Measurements from ENCODE around the gene RPL29. TPM values are rescaled to one million over a fixed set of nuclear protein-coding genes. Genes with fewer than 3 reads are reported as not detected.

The RPL29 gene
- total and polyA plus RNA-seq, 2 of the 13 experiments (the other 11 are each of a cell fraction or from before 2014, with no cell fraction given), result 1,348 to 2,263 TPM

GRCh38 chr3:51959651-51960050 lies 36.0 kb downstream of the RPL29 start (continued):
- no peak for TF ChIP-seq ZNF646 (CRISPR knock-in tag; IDR thresholded peaks at IDR 0.05)
- no peak for TF ChIP-seq AHR (CRISPR knock-in tag; IDR thresholded peaks at IDR 0.05)
- no peak for TF ChIP-seq HINFP (CRISPR knock-in tag; IDR thresholded peaks at IDR 0.05; ENCODE audit: low read depth)
- no peak for TF ChIP-seq DNMT3B (CRISPR knock-in tag; conservative IDR thresholded peaks at IDR 0.05)
- no peak for TF ChIP-seq HOXA9 (CRISPR knock-in tag; IDR thresholded peaks at IDR 0.05; ENCODE audit: borderline replicate concordance)
- no peak for TF ChIP-seq STAT5B (CRISPR knock-in tag; IDR thresholded peaks at IDR 0.05)
- no peak for TF ChIP-seq ELF3 (CRISPR knock-in tag; IDR thresholded peaks at IDR 0.05)
- no peak for TF ChIP-seq ZBTB25 (CRISPR knock-in tag; IDR thresholded peaks at IDR 0.05)
- no peak for TF ChIP-seq POLR2AphosphoS5 (IDR thresholded peaks at IDR 0.05; ENCODE audit: low read depth, low read length)

Data from HepG2 (cell line).